ENCODE data around the gene API5.

The API5 gene

DNA sequence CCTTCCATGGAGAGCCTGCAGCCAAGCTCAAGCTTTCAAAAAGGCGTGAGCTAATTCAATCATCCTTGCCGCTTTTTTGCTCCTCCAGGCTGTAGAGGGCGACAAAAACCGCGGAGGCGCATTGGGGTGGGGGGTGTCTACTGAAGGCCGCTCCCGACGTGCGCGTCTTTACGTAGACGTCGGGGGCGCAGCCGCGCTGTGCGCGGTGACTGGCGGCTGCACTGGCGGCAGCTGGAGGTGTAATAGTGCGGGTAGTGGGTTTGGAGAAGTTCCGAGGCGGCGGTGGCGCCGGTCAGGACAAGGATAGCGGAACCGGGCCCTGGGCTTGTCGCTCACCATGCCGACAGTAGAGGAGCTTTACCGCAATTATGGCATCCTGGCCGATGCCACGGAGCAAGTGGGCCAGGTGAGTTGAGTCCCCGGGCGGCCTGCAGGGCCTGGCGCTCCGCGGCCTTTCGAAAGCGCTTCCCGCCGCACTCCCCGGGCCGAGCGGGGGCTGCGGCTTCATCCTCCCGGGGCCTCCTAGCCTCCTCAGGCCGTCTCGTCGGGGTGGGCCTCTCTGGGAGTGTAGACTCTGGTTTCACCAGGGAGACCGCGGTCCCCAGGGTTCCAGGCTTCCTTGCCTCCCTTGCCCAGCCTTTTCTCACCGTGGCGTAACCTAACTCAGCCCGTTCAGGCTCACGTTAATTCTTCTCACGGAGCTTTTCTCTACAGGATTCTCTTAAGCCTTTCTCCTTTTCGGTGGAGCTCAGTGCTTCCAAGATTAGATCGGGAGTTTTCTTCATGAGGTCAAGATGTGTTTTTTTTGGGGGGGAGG, at the start of gene API5:
Gene API5 (plus strand): TSS at position 206 of the 817 bp plus-strand sequence. CDS start 132 bp downstream, at position 338.
- TF ChIP-seq YY1 (IDR thresholded peaks at IDR 0.05; ENCODE audit: low read depth) (no peak), FOXM1 (IDR thresholded peaks at IDR 0.05; ENCODE audit: borderline replicate concordance, low read depth) (no peak), TEAD4 (IDR thresholded peaks at IDR 0.05) (no peak), RAD21 (IDR thresholded peaks at IDR 0.05; ENCODE audit: low read depth) (no peak), CEBPB (IDR thresholded peaks at IDR 0.05) (no peak), CREB1 (IDR thresholded peaks at IDR 0.05; ENCODE audit: low read depth) (0 out of 2 replicates have a peak, but pooled peaks have one; percentile 35), TAF1 (IDR thresholded peaks at IDR 0.05; ENCODE audit: low read depth) (peak; percentile 92), EP300 (IDR thresholded peaks at IDR 0.05; ENCODE audit: borderline replicate concordance) (peak; percentile 32; the same call in 1 of the 2 replicates), TCF12 (IDR thresholded peaks at IDR 0.05; ENCODE audit: low read depth) (peak; percentile 72), ZBTB7A (IDR thresholded peaks at IDR 0.05; ENCODE audit: low read depth) (0 out of 2 replicates have a peak, but pooled peaks have one; percentile 49), NFIC (IDR thresholded peaks at IDR 0.05) (no peak), EGR1 (IDR thresholded peaks at IDR 0.05) (no peak)
- TF ChIP-seq, protein P1, sequence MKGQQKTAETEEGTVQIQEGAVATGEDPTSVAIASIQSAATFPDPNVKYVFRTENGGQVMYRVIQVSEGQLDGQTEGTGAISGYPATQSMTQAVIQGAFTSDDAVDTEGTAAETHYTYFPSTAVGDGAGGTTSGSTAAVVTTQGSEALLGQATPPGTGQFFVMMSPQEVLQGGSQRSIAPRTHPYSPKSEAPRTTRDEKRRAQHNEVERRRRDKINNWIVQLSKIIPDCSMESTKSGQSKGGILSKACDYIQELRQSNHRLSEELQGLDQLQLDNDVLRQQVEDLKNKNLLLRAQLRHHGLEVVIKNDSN (IDR thresholded peaks at IDR 0.05): no peak
- TF ChIP-seq, protein P2, sequence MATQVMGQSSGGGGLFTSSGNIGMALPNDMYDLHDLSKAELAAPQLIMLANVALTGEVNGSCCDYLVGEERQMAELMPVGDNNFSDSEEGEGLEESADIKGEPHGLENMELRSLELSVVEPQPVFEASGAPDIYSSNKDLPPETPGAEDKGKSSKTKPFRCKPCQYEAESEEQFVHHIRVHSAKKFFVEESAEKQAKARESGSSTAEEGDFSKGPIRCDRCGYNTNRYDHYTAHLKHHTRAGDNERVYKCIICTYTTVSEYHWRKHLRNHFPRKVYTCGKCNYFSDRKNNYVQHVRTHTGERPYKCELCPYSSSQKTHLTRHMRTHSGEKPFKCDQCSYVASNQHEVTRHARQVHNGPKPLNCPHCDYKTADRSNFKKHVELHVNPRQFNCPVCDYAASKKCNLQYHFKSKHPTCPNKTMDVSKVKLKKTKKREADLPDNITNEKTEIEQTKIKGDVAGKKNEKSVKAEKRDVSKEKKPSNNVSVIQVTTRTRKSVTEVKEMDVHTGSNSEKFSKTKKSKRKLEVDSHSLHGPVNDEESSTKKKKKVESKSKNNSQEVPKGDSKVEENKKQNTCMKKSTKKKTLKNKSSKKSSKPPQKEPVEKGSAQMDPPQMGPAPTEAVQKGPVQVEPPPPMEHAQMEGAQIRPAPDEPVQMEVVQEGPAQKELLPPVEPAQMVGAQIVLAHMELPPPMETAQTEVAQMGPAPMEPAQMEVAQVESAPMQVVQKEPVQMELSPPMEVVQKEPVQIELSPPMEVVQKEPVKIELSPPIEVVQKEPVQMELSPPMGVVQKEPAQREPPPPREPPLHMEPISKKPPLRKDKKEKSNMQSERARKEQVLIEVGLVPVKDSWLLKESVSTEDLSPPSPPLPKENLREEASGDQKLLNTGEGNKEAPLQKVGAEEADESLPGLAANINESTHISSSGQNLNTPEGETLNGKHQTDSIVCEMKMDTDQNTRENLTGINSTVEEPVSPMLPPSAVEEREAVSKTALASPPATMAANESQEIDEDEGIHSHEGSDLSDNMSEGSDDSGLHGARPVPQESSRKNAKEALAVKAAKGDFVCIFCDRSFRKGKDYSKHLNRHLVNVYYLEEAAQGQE (IDR thresholded peaks at IDR 0.05; ENCODE audit: low read depth): no peak
- TF ChIP-seq, protein P3, sequence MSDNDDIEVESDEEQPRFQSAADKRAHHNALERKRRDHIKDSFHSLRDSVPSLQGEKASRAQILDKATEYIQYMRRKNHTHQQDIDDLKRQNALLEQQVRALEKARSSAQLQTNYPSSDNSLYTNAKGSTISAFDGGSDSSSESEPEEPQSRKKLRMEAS (IDR thresholded peaks at IDR 0.05): peak; percentile 54; the same call in 1 of the 2 replicates

DNA sequence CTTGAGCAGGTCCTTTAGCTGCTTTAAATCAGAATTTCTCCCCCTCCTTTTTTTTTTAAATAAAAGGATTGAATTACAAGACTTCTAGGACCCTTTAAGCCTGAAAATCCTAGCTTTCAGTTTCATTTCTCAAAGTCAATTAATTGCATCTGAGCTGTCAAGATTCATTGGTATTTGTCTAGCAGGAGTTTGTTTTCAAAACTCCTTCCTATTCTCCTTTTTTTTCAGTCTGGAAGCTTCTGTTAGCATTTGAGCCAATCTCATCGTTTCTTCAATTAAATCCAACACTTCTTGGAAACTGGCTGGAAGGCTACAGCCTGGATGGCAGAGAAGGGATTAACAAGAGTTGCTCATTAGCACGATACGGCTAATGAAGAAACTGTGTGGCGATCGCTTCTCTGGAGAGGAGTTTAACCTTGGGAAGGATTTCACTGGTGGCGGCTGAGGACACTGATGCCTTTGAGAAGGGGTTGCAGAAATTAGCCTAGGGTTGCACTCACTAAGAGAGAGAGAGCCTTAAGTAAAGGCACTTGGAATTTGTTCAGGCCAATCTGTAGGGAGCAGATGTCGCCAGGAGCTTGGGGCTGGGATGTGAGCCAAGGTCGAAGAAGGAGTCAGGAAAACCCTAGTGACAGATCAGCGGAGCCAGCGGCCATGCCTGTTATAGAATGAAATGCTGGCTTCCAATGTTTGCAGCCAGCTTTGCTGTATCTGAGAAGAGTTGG, 43.8 kb upstream of the API5 start:
- TF ChIP-seq ZBTB7A (IDR thresholded peaks at IDR 0.05; ENCODE audit: low read depth): no peak
- TF ChIP-seq, protein P1 (IDR thresholded peaks at IDR 0.05): no peak
- no peak for TF ChIP-seq TAF1 (IDR thresholded peaks at IDR 0.05; ENCODE audit: low read depth)
- TF ChIP-seq EGR1 (IDR thresholded peaks at IDR 0.05): no peak
- TF ChIP-seq EP300 (IDR thresholded peaks at IDR 0.05; ENCODE audit: borderline replicate concordance): no peak
- TF ChIP-seq RAD21 (IDR thresholded peaks at IDR 0.05; ENCODE audit: low read depth): no peak

DNA sequence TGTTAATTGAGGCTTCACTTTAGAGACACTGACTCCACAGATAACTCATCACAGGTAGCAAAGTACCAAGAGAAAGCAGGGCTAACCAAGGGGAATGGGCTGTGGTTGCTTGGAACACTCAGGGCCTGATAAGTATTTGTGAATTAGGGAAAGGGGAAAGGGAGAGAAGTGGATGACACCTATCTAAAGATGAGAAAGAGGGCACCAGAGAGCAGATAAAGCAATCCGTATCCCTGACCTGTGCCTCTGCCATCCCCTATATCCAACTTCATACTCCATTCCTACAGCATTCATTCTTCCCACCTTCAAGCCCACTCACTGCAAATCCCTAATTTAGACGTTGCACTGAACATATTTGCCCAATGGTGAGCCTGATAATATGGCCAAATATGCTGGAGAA, 43.0 kb upstream of the API5 start:
- TF ChIP-seq TCF12 (IDR thresholded peaks at IDR 0.05; ENCODE audit: low read depth) (no peak), TAF1 (IDR thresholded peaks at IDR 0.05; ENCODE audit: low read depth) (no peak), ZBTB7A (IDR thresholded peaks at IDR 0.05; ENCODE audit: low read depth) (no peak), CREB1 (IDR thresholded peaks at IDR 0.05; ENCODE audit: low read depth) (no peak), TEAD4 (IDR thresholded peaks at IDR 0.05) (no peak), NFIC (IDR thresholded peaks at IDR 0.05) (no peak), RAD21 (IDR thresholded peaks at IDR 0.05; ENCODE audit: low read depth) (no peak), FOXM1 (IDR thresholded peaks at IDR 0.05; ENCODE audit: borderline replicate concordance, low read depth) (no peak), CEBPB (IDR thresholded peaks at IDR 0.05) (no peak), EP300 (IDR thresholded peaks at IDR 0.05; ENCODE audit: borderline replicate concordance) (no peak), YY1 (IDR thresholded peaks at IDR 0.05; ENCODE audit: low read depth) (no peak), EGR1 (IDR thresholded peaks at IDR 0.05) (no peak)
- TF ChIP-seq, protein P3 (IDR thresholded peaks at IDR 0.05): no peak
- TF ChIP-seq, protein P2 (IDR thresholded peaks at IDR 0.05; ENCODE audit: low read depth): no peak

DNA sequence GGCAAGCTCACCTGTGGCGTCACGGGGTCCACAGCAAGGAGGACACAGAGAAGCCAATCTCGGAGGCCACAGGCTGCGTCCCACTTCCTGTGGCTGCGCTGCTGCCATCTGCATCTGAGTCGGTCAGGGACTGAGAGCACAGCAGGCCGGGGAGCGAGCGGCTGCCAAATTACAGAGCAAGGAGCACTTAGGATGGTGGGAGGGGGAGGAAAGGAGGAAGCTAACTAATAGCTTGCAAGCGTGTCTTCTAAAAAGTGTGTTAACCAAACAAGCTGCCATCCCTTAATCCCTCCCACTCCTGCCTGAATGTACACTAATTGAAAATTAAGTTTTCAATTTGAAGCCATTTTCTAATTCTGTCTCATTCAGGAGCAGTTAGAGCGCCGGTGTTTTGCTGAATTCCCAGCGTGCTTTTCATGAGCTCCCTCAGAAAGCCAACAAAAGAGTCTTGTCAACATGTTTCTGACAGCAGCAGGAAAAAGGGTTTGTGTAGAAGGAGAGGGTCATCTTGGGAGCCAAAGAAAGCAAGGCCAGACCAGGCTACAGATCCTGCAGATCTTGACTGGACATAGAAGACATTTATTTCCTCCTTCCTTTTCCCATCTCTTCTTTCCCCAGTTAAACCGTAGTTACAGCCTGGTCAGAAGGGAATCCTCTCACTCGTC, 42.4 kb upstream of the API5 start:
- TF ChIP-seq EGR1 (IDR thresholded peaks at IDR 0.05) (no peak), NFIC (IDR thresholded peaks at IDR 0.05) (no peak), FOXM1 (IDR thresholded peaks at IDR 0.05; ENCODE audit: borderline replicate concordance, low read depth) (no peak), RAD21 (IDR thresholded peaks at IDR 0.05; ENCODE audit: low read depth) (no peak), TCF12 (IDR thresholded peaks at IDR 0.05; ENCODE audit: low read depth) (no peak), TEAD4 (IDR thresholded peaks at IDR 0.05) (no peak), TAF1 (IDR thresholded peaks at IDR 0.05; ENCODE audit: low read depth) (no peak), ZBTB7A (IDR thresholded peaks at IDR 0.05; ENCODE audit: low read depth) (no peak), YY1 (IDR thresholded peaks at IDR 0.05; ENCODE audit: low read depth) (no peak)
- TF ChIP-seq, protein P3 (IDR thresholded peaks at IDR 0.05): no peak
- TF ChIP-seq, protein P1 (IDR thresholded peaks at IDR 0.05): no peak
- TF ChIP-seq, protein P2 (IDR thresholded peaks at IDR 0.05; ENCODE audit: low read depth): no peak
